Measurements from ENCODE around the gene IFT122.

Gene IFT122

GRCh38 chr3:129416415-129416814, 23.6 kb upstream of the IFT122 start:
- no peak for DNase-seq (ENCODE audit: low spot score)

- DNase-seq (ENCODE audit: low spot score), result no peak
These were observed 22.7 kb upstream of the IFT122 start for GRCh38 chr3:129417326-129417725.

- DNase-seq (ENCODE audit: low spot score), result no peak
These were observed 21.7 kb upstream of the IFT122 start for GRCh38 chr3:129418041-129418973.

GRCh38 chr3:129419476-129419875, 20.5 kb upstream of the IFT122 start:
- DNase-seq (ENCODE audit: low spot score), result no peak

GRCh38 chr3:129421236-129421883, 18.7 kb upstream of the IFT122 start:
- no peak for DNase-seq (ENCODE audit: low spot score)

- DNase-seq (ENCODE audit: low spot score), result no peak
These were observed 17.9 kb upstream of the IFT122 start for GRCh38 chr3:129421988-129422745.

GRCh38 chr3:129422897-129423296, 17.1 kb upstream of the IFT122 start:
- no peak for DNase-seq (ENCODE audit: low spot score)

GRCh38 chr3:129424185-129424841, 15.7 kb upstream of the IFT122 start:
- no peak for DNase-seq (ENCODE audit: low spot score)

GRCh38 chr3:129425213-129425612, 14.8 kb upstream of the IFT122 start:
- no peak for DNase-seq (ENCODE audit: low spot score)

GRCh38 chr3:129425619-129426018, 14.4 kb upstream of the IFT122 start:
- no peak for DNase-seq (ENCODE audit: low spot score)

GRCh38 chr3:129428007-129428375, 12.0 kb upstream of the IFT122 start:
- no peak for DNase-seq (ENCODE audit: low spot score)

- DNase-seq (ENCODE audit: low spot score), result peak; percentile 80
These were observed 11.5 kb upstream of the IFT122 start, which contains the start of gene EFCAB12 for GRCh38 chr3:129428376-129429079. EFCAB12 (minus strand) TSS chr3:129428636; CDS start chr3:129428488, 148 bp downstream.

- DNase-seq (ENCODE audit: low spot score), result no peak
These were observed 11.0 kb upstream of the IFT122 start for GRCh38 chr3:129429080-129429451.

- no peak for DNase-seq (ENCODE audit: low spot score)
These were observed 10.4 kb upstream of the IFT122 start for GRCh38 chr3:129429602-129430001.

- peak; percentile 78 for DNase-seq (ENCODE audit: low spot score)
These were observed 8.0 kb upstream of the IFT122 start for GRCh38 chr3:129432036-129432435.

- DNase-seq (ENCODE audit: low spot score), result no peak
These were observed 7.4 kb upstream of the IFT122 start for GRCh38 chr3:129432671-129433070.

- no peak for DNase-seq (ENCODE audit: low spot score)
These were observed 6.5 kb upstream of the IFT122 start for GRCh38 chr3:129433565-129433964.

- DNase-seq (ENCODE audit: low spot score), result no peak
These were observed 5.9 kb upstream of the IFT122 start for GRCh38 chr3:129434140-129434539.

GRCh38 chr3:129435367-129435766, 4.7 kb upstream of the IFT122 start:
- no peak for DNase-seq (ENCODE audit: low spot score)

GRCh38 chr3:129439226-129439816, 703 bp upstream of the IFT122 start:
- DNase-seq (ENCODE audit: low spot score), result peak; percentile 33

- DNase-seq (ENCODE audit: low spot score), result no peak
These were observed 680 bp downstream of the IFT122 start for GRCh38 chr3:129440618-129441190.

Measured in SW480 (cell line).